Measurements from ENCODE around the gene TEX2.

TEX2 gene

GRCh38 chr17:64156670-64157069 lies 106.4 kb downstream of the TEX2 start:
- Histone ChIP-seq H2BK5ac (ENCODE audit: low read length) (no peak overlapping the region), H3K4me2 (ENCODE audit: insufficient read depth, low read length, poor library complexity, severe bottlenecking) (no peak overlapping the region), H3K9me3 (replicated peaks in 1 of 2; ENCODE audit: control insufficient read depth in 2 of 2, insufficient read depth in 1 of 2, low read depth in 1 of 2, low read length in 2 of 2) (no peaks in the 10 kb centered on the region), H4K8ac (ENCODE audit: low read depth, low read length) (no peak overlapping the region), H4K91ac (ENCODE audit: low read depth, low read length, poor library complexity) (no peak overlapping the region), H2BK12ac (ENCODE audit: low read length) (no peak overlapping the region), H3K36me3 (replicated peaks in 1 of 2; ENCODE audit: control insufficient read depth in 2 of 2, insufficient read depth in 2 of 2, low read length in 2 of 2) (peaks cover 0 to 29% of the 10 kb centered on the region in 2 donors), H3K27me3 (ENCODE audit: control insufficient read depth in 3 of 3, insufficient read depth in 3 of 3, low read depth in 1 of 3, low read length in 3 of 3) (no peaks in the 10 kb centered on the region), H2BK15ac (ENCODE audit: low read length) (no peak overlapping the region), H3K4ac (ENCODE audit: low read length) (no peak overlapping the region), H3K4me3 (ENCODE audit: low read length in 2 of 2) (no peak overlapping the region), H3K79me1 (ENCODE audit: low read depth, low read length) (no peaks in the 10 kb centered on the region), H2AK5ac (ENCODE audit: low read depth, low read length) (no peak overlapping the region), H3K27ac (replicated peaks; ENCODE audit: low read length) (no peak overlapping the region), H3K4me1 (ENCODE audit: control insufficient read depth in 2 of 2, insufficient read depth in 1 of 2, low read depth in 1 of 2, low read length in 2 of 2) (peaks cover 11 to 14% of the 10 kb centered on the region in 2 donors), H3K23ac (ENCODE audit: low read depth, low read length, poor library complexity) (no peak overlapping the region), H3K9ac (ENCODE audit: low read depth, low read length, poor library complexity) (no peak overlapping the region), H3K14ac (ENCODE audit: low read length) (no peak overlapping the region), H2AFZ (ENCODE audit: low read length) (no peak overlapping the region), H2BK120ac (ENCODE audit: low read depth, low read length) (no peak overlapping the region), H3K18ac (ENCODE audit: low read length) (no peak overlapping the region)
- DNase-seq (ENCODE audit: low spot score), result no peak
- WGBS, 2 donors (ENCODE audit: extremely low coverage in 2 of 2, insufficient read length in 2 of 2, insufficient replicate concordance in 1 of 2), result no CpG with 5 or more reads among the region's 2 CpGs

- Histone ChIP-seq H4K8ac (ENCODE audit: low read depth, low read length) (no peak overlapping the region), H3K23ac (ENCODE audit: low read depth, low read length, poor library complexity) (no peak overlapping the region), H2AFZ (ENCODE audit: low read length) (peak overlapping the region; percentile 58), H3K36me3 (replicated peaks in 1 of 2; ENCODE audit: control insufficient read depth in 2 of 2, insufficient read depth in 2 of 2, low read length in 2 of 2) (peaks cover 0 to 36% of the 10 kb centered on the region in 2 donors), H3K79me1 (ENCODE audit: low read depth, low read length) (no peaks in the 10 kb centered on the region), H3K9me3 (replicated peaks in 1 of 2; ENCODE audit: control insufficient read depth in 2 of 2, insufficient read depth in 1 of 2, low read depth in 1 of 2, low read length in 2 of 2) (no peaks in the 10 kb centered on the region), H2BK15ac (ENCODE audit: low read length) (no peak overlapping the region), H2BK120ac (ENCODE audit: low read depth, low read length) (no peak overlapping the region), H4K91ac (ENCODE audit: low read depth, low read length, poor library complexity) (no peak overlapping the region), H3K4me1 (ENCODE audit: control insufficient read depth in 2 of 2, insufficient read depth in 1 of 2, low read depth in 1 of 2, low read length in 2 of 2) (peaks cover 11 to 14% of the 10 kb centered on the region in 2 donors), H3K4ac (ENCODE audit: low read length) (no peak overlapping the region), H2BK5ac (ENCODE audit: low read length) (no peak overlapping the region), H3K9ac (ENCODE audit: low read depth, low read length, poor library complexity) (no peak overlapping the region), H3K4me2 (ENCODE audit: insufficient read depth, low read length, poor library complexity, severe bottlenecking) (no peak overlapping the region), H2BK12ac (ENCODE audit: low read length) (no peak overlapping the region), H3K14ac (ENCODE audit: low read length) (no peak overlapping the region), H2AK5ac (ENCODE audit: low read depth, low read length) (no peak overlapping the region), H3K4me3 (ENCODE audit: low read length in 2 of 2) (no peak overlapping the region), H3K27ac (replicated peaks; ENCODE audit: low read length) (no peak overlapping the region), H3K27me3 (ENCODE audit: control insufficient read depth in 3 of 3, insufficient read depth in 3 of 3, low read depth in 1 of 3, low read length in 3 of 3) (no peaks in the 10 kb centered on the region), H3K18ac (ENCODE audit: low read length) (peak overlapping the region; percentile 87)
- DNase-seq (ENCODE audit: low spot score), result no peak
- WGBS, 2 donors (ENCODE audit: extremely low coverage in 2 of 2, insufficient read length in 2 of 2, insufficient replicate concordance in 1 of 2), result no CpG with 5 or more reads among the region's 11 CpGs
These were observed 107.1 kb downstream of the TEX2 start for GRCh38 chr17:64155751-64156544.

GRCh38 chr17:64155129-64155528 lies 107.9 kb downstream of the TEX2 start:
- no peaks in the 10 kb centered on the region for H3K27me3 ChIP-seq (ENCODE audit: control insufficient read depth in 3 of 3, insufficient read depth in 3 of 3, low read depth in 1 of 3, low read length in 3 of 3)
- H3K4ac ChIP-seq (ENCODE audit: low read length), result no peak overlapping the region
- H3K4me2 ChIP-seq (ENCODE audit: insufficient read depth, low read length, poor library complexity, severe bottlenecking), result no peak overlapping the region
- H2BK5ac ChIP-seq (ENCODE audit: low read length), result no peak overlapping the region
- H3K23ac ChIP-seq (ENCODE audit: low read depth, low read length, poor library complexity), result no peak overlapping the region
- H3K36me3 ChIP-seq (replicated peaks in 1 of 2; ENCODE audit: control insufficient read depth in 2 of 2, insufficient read depth in 2 of 2, low read length in 2 of 2), result peaks cover 2 to 38% of the 10 kb centered on the region in 2 donors
- no peak overlapping the region for H4K91ac ChIP-seq (ENCODE audit: low read depth, low read length, poor library complexity)
- no peaks in the 10 kb centered on the region for H3K79me1 ChIP-seq (ENCODE audit: low read depth, low read length)
- no peak overlapping the region for H3K27ac ChIP-seq (replicated peaks; ENCODE audit: low read length)
- no CpG with 5 or more reads among the region's 7 CpGs for WGBS, 2 donors (ENCODE audit: extremely low coverage in 2 of 2, insufficient read length in 2 of 2, insufficient replicate concordance in 1 of 2)
- H2AFZ ChIP-seq (ENCODE audit: low read length), result no peak overlapping the region
- DNase-seq (ENCODE audit: low spot score), result no peak
- no peak overlapping the region for H3K14ac ChIP-seq (ENCODE audit: low read length)
- H3K4me1 ChIP-seq (ENCODE audit: control insufficient read depth in 2 of 2, insufficient read depth in 1 of 2, low read depth in 1 of 2, low read length in 2 of 2), result peaks cover 11 to 14% of the 10 kb centered on the region in 2 donors
- no peak overlapping the region for H2AK5ac ChIP-seq (ENCODE audit: low read depth, low read length)
- H3K4me3 ChIP-seq (ENCODE audit: low read length in 2 of 2), result no peak overlapping the region
- no peak overlapping the region for H3K18ac ChIP-seq (ENCODE audit: low read length)
- no peak overlapping the region for H2BK15ac ChIP-seq (ENCODE audit: low read length)
- H3K9me3 ChIP-seq (replicated peaks in 1 of 2; ENCODE audit: control insufficient read depth in 2 of 2, insufficient read depth in 1 of 2, low read depth in 1 of 2, low read length in 2 of 2), result no peaks in the 10 kb centered on the region
- H2BK12ac ChIP-seq (ENCODE audit: low read length), result no peak overlapping the region
- H4K8ac ChIP-seq (ENCODE audit: low read depth, low read length), result no peak overlapping the region
- H3K9ac ChIP-seq (ENCODE audit: low read depth, low read length, poor library complexity), result no peak overlapping the region
- H2BK120ac ChIP-seq (ENCODE audit: low read depth, low read length), result no peak overlapping the region

GRCh38 chr17:64154717-64155116 lies 108.3 kb downstream of the TEX2 start:
- no peaks in the 10 kb centered on the region for H3K79me1 ChIP-seq (ENCODE audit: low read depth, low read length)

More at GRCh38 chr17:64154717-64155116, 108.3 kb downstream of the TEX2 start:
- no peak overlapping the region for H3K18ac ChIP-seq (ENCODE audit: low read length)
- H2AK5ac ChIP-seq (ENCODE audit: low read depth, low read length), result no peak overlapping the region
- H3K27ac ChIP-seq (replicated peaks; ENCODE audit: low read length), result no peak overlapping the region
- H3K36me3 ChIP-seq (replicated peaks in 1 of 2; ENCODE audit: control insufficient read depth in 2 of 2, insufficient read depth in 2 of 2, low read length in 2 of 2), result peaks cover 2 to 41% of the 10 kb centered on the region in 2 donors
- peaks cover 11 to 14% of the 10 kb centered on the region in 2 donors for H3K4me1 ChIP-seq (ENCODE audit: control insufficient read depth in 2 of 2, insufficient read depth in 1 of 2, low read depth in 1 of 2, low read length in 2 of 2)
- no peak overlapping the region for H3K4me2 ChIP-seq (ENCODE audit: insufficient read depth, low read length, poor library complexity, severe bottlenecking)
- no peak overlapping the region for H2BK12ac ChIP-seq (ENCODE audit: low read length)
- H3K23ac ChIP-seq (ENCODE audit: low read depth, low read length, poor library complexity), result no peak overlapping the region
- H3K4me3 ChIP-seq (ENCODE audit: low read length in 2 of 2), result no peak overlapping the region
- H3K4ac ChIP-seq (ENCODE audit: low read length), result no peak overlapping the region
- H2BK120ac ChIP-seq (ENCODE audit: low read depth, low read length), result no peak overlapping the region
- H2BK5ac ChIP-seq (ENCODE audit: low read length), result no peak overlapping the region
- no peaks in the 10 kb centered on the region for H3K9me3 ChIP-seq (replicated peaks in 1 of 2; ENCODE audit: control insufficient read depth in 2 of 2, insufficient read depth in 1 of 2, low read depth in 1 of 2, low read length in 2 of 2)
- no peak overlapping the region for H4K8ac ChIP-seq (ENCODE audit: low read depth, low read length)
- no peak overlapping the region for H2AFZ ChIP-seq (ENCODE audit: low read length)
- no peak overlapping the region for H2BK15ac ChIP-seq (ENCODE audit: low read length)
- WGBS, 2 donors (ENCODE audit: extremely low coverage in 2 of 2, insufficient read length in 2 of 2, insufficient replicate concordance in 1 of 2), result no CpG with 5 or more reads among the region's 9 CpGs
- no peak overlapping the region for H3K9ac ChIP-seq (ENCODE audit: low read depth, low read length, poor library complexity)
- H3K14ac ChIP-seq (ENCODE audit: low read length), result no peak overlapping the region
- no peaks in the 10 kb centered on the region for H3K27me3 ChIP-seq (ENCODE audit: control insufficient read depth in 3 of 3, insufficient read depth in 3 of 3, low read depth in 1 of 3, low read length in 3 of 3)
- no peak for DNase-seq (ENCODE audit: low spot score)
- no peak overlapping the region for H4K91ac ChIP-seq (ENCODE audit: low read depth, low read length, poor library complexity)

All from neuronal stem cell (in vitro differentiated cells).